ENCODE data around the gene FANCL. TPM values are rescaled to one million over a fixed set of nuclear protein-coding genes. Genes with fewer than 3 reads are reported as not detected.

The FANCL gene
- total and polyA plus RNA-seq, 9 of the 15 experiments (the other 6 are each of a cell fraction or from before 2014, with no cell fraction given), result 36.7 to 120 (median 58.5) TPM

GRCh38 chr2:58206785-58207184, 34.3 kb downstream of the FANCL start:
- ATAC-seq (no peak; the same call in 2 of the 3 replicates), FAIRE-seq (no peak), DNase-seq (ENCODE audit: extremely low read depth in 1 of 4, low spot score in 3 of 4) (no peak)
- Histone ChIP-seq H3K4me2 (ENCODE audit: insufficient read depth, low read length) (no peak overlapping the region), H3K36me3 (ENCODE audit: control insufficient read depth, insufficient read depth, low read length) (peaks cover 45% of the 10 kb centered on the region; the same call in 2 of the 3 replicates), H3K9ac (ENCODE audit: insufficient read depth in 1 of 2, low read depth in 2 of 2, low read length in 2 of 2) (no peak overlapping the region), H3K79me2 (ENCODE audit: control insufficient read depth, insufficient read depth, low read length) (no peaks in the 10 kb centered on the region), H4K20me1 (replicated peaks; ENCODE audit: control insufficient read depth, insufficient read depth, low read length) (no peaks in the 10 kb centered on the region), H3K4me3 (no peak overlapping the region), H3K4me1 (replicated peaks in 1 of 2; ENCODE audit: control insufficient read depth in 2 of 2, insufficient read depth in 2 of 2, low read length in 2 of 2) (no peaks in the 10 kb centered on the region), H3K9me1 (ENCODE audit: control insufficient read depth, insufficient read depth, low read length) (no peaks in the 10 kb centered on the region), H3K9me3 (replicated peaks; ENCODE audit: control insufficient read depth, insufficient read depth, low read depth, low read length) (peaks cover 4% of the 10 kb centered on the region; the same call in 1 of the 2 replicates), H2AFZ (ENCODE audit: low read depth, low read length) (no peak overlapping the region), H3K27me3 (ENCODE audit: control insufficient read depth in 2 of 2, insufficient read depth in 2 of 2, low read length in 2 of 2) (no peaks in the 10 kb centered on the region), H3K27ac (ENCODE audit: extremely low read depth, low read depth, low read length) (no peak overlapping the region)
- CTCF ChIA-PET (ENCODE audit: low intra/inter-chr PET ratio), result no interaction called here
- BruUV-seq (replicated peaks), result no TSS peak
- TF ChIP-seq HNRNPK (IDR thresholded peaks at IDR 0.05; ENCODE audit: low read depth, low read length, poor library complexity, severe bottlenecking) (no peak), ATF3 (IDR thresholded peaks at IDR 0.05) (no peak), ATF3 (CRISPR knock-in tag; conservative IDR thresholded peaks at IDR 0.05) (no peak)
- POLR2A ChIA-PET, result interaction anchor here (0.7 kb wide), 1 partner anchor 48 kb away, joined by 3 read pairs; no protein-coding TSS in a partner anchor
- intact Hi-C loops (cut with micrococcal nuclease), result no loop called here
- 85% methylated on average over 1 of the region's 1 CpG for WGBS (ENCODE audit: insufficient coverage, low coverage, missing lambda C conversion rate)
- in situ Hi-C loops (cut with MboI), result no loop called here

GRCh38 chr2:58204195-58204959, 36.7 kb downstream of the FANCL start:
- no TSS peak for BruUV-seq (replicated peaks)
- FAIRE-seq (no peak), DNase-seq (ENCODE audit: extremely low read depth in 1 of 4, low spot score in 3 of 4) (no peak), ATAC-seq (peak; percentile 40)
- POLR2A ChIA-PET, result no interaction called here
- in situ Hi-C loops (cut with MboI) (no loop called here), intact Hi-C loops (cut with micrococcal nuclease) (no loop called here)
- no peaks in the 10 kb centered on the region for H3K79me2 ChIP-seq (ENCODE audit: control insufficient read depth, insufficient read depth, low read length)
- H3K27me3 ChIP-seq (ENCODE audit: control insufficient read depth in 2 of 2, insufficient read depth in 2 of 2, low read length in 2 of 2), result no peaks in the 10 kb centered on the region
- no peak overlapping the region for H3K4me2 ChIP-seq (ENCODE audit: insufficient read depth, low read length)
- no peaks in the 10 kb centered on the region for H3K9me1 ChIP-seq (ENCODE audit: control insufficient read depth, insufficient read depth, low read length)
- CTCF ChIA-PET (ENCODE audit: low intra/inter-chr PET ratio), result no interaction called here
- H4K20me1 ChIP-seq (replicated peaks; ENCODE audit: control insufficient read depth, insufficient read depth, low read length), result no peaks in the 10 kb centered on the region
- H3K4me3 ChIP-seq, result no peak overlapping the region
- H3K9ac ChIP-seq (ENCODE audit: insufficient read depth in 1 of 2, low read depth in 2 of 2, low read length in 2 of 2), result no peak overlapping the region
- no peaks in the 10 kb centered on the region for H3K4me1 ChIP-seq (replicated peaks in 1 of 2; ENCODE audit: control insufficient read depth in 2 of 2, insufficient read depth in 2 of 2, low read length in 2 of 2)
- H3K9me3 ChIP-seq (replicated peaks; ENCODE audit: control insufficient read depth, insufficient read depth, low read depth, low read length), result no peaks in the 10 kb centered on the region
- no peak overlapping the region for H2AFZ ChIP-seq (ENCODE audit: low read depth, low read length)
- no peak overlapping the region for H3K27ac ChIP-seq (ENCODE audit: extremely low read depth, low read depth, low read length)
- peaks cover 39% of the 10 kb centered on the region; the same call in 2 of the 3 replicates for H3K36me3 ChIP-seq (ENCODE audit: control insufficient read depth, insufficient read depth, low read length)
- 93% methylated on average over 6 of the region's 6 CpGs for WGBS (ENCODE audit: insufficient coverage, low coverage, missing lambda C conversion rate)
- TF ChIP-seq CBX5 (IDR thresholded peaks at IDR 0.05; ENCODE audit: borderline replicate concordance, low read depth) (no peak), HNRNPK (IDR thresholded peaks at IDR 0.05; ENCODE audit: low read depth, low read length, poor library complexity, severe bottlenecking) (no peak), EWSR1 (IDR thresholded peaks at IDR 0.05; ENCODE audit: borderline replicate concordance, low read depth, partially characterized antibody) (no peak), NR2C1 (IDR thresholded peaks at IDR 0.05) (no peak), NR2C1 (tag; IDR thresholded peaks at IDR 0.05) (no peak), PURB (CRISPR knock-in tag; IDR thresholded peaks at IDR 0.05; ENCODE audit: low read depth) (no peak), ETV5 (CRISPR knock-in tag; IDR thresholded peaks at IDR 0.05; ENCODE audit: low read depth) (no peak), ZBTB7A (IDR thresholded peaks at IDR 0.05; ENCODE audit: borderline replicate concordance, control insufficient read depth, low read depth, low read length) (no peak), THRB (CRISPR knock-in tag; conservative IDR thresholded peaks at IDR 0.05) (no peak), HDAC1 (IDR thresholded peaks at IDR 0.05) (no peak), NRF1 (conservative IDR thresholded peaks at IDR 0.05 in 1 of 2, IDR thresholded peaks at IDR 0.05 in 1 of 2) (no peak)

Measured in K562 (cell line).